OCI-M2 (cell line): Measurements from ENCODE around the gene PAH.

Experiments used
- DNase-seq: peaks from one replicate; lab custom pipeline; 2025; ENCODE audit not compliant: unreplicated experiment; lab: John Stamatoyannopoulos, UW

PAH gene

DNA sequence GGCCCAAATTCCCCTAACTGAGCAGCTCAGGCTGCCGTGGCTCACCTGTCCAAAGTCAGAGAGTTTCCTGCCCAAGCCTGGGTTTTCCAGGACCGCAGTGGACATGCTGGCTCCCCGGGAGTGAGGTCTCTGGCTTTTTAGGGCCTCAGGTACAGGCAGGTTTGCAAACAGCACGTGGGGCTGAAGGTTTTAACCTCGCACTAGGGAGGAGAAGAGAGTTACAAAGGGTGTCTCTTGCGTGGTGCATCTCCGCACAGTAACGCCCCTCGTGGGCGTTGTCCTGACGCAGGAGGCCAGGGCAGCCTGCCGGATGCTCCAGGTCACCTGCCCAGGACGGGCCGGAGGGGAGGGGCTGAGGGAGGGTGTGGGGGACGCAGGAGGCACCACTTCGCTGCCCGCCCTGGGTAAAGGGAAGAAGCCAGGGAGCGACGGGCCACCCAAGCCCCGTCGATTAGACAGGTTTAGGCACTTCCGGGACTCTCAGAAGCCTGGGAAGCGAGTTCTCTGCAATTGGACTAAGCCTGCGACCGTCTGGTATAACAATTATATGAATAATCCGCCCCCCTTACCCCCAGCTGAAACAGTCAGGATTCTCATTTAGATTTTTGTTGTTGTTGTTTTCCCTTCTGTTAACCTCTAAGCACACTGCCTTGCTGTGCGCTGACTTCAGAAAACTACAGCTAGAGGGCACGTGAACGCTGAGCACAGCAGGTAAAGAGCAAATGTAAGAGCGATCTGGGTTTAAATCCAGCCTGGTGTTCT is at the start of gene PAH:
PAH (minus strand) TSS at position 219 of the 762 bp plus-strand sequence; CDS start at position 105, 114 bp downstream.
- DNase-seq, result no peak

DNA sequence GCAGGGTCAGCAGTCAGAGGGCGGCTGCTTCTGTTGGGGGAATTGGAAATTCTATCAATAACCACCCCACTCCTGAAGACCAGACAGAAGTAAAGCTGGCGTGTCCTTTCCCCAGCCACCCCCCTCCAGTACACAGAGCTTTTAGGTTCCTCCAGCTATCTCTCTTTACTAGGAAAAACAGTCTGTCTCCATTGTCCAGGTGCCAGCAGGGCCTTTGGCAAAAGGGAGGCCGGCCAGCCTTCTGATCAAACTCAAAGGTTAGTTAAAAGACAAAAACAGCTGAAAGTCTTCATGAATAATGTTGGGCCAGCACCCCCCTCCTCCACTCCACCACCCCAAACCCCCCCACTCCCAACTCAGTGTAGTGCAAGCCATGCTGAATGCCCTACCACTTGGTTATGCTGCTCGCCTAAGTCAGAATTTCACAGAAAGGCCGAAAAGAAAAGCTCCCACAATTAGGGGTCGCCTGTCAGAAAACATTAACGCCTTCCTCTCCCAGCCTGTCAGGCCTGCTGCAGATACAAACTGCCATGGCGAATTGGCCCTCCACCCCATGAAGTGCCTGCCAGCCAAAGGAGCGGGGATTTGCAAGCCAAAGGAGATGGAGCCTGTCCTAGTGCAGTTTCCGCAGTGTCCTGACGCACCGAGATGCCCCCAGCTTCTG is 49.3 kb upstream of the PAH start:
- no peak for DNase-seq

DNA sequence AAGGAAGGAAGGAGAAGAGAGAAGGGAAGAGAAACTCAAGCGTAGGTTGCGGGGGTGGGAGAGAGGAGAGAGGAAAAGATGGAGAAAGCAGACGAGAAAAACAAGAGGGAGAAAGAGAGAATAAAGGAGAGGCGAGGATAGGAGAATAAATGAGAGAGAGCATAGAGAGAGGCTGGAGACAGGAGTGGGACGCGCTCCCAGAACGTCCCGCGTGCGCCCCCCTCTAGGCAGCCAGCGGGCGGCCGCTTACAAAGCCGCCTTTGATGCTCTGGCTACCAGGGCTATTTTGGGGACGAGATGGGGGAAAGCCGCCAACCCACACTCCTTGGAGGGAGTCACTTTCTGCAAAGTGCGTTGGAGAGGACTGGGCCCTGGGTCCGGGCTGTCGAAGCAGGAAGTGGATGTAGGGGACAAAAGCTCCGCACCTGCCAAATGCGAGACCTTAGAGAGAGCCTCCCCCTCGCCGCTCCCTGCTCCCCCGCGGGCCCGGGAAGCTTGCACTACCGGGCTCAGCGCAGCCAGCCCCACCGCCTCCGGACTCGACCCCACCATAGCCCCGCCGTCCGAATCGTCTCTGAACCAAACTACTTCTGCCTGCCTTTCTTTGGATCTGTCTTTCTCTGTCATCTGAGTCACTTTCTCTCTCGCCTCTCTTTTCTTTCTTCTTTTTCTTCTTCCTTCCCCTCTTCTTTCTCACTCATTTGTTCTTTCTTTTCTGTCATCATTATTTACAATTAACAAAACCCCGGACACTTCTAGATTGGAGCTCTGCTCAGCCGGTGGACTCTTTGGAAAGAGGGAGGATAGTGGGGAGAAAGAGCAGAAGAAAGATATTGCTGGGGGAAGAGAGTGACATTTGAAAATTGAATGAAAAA is 48.5 kb upstream of the PAH start:
- no peak for DNase-seq

DNA sequence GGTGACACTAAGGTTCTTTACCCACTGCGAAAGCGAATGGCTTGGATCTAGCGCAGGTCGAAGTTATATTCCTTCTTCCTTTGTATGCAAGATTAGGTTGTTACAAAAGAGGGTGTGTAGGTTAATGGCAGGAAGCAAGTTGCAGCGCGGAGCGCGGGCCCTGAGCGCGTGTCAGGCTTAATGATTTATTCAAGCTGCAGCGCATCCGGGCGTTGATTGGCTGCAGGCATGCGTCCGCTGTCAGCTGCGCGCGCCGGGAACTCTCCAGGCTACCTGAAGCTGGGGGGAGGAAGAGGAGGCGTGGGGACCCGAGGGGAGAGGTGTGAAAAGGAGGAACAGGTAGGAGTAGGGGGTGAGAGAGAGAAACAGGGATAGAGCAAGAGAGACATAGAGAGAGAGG is 47.8 kb upstream of the PAH start:
- no peak for DNase-seq

DNA sequence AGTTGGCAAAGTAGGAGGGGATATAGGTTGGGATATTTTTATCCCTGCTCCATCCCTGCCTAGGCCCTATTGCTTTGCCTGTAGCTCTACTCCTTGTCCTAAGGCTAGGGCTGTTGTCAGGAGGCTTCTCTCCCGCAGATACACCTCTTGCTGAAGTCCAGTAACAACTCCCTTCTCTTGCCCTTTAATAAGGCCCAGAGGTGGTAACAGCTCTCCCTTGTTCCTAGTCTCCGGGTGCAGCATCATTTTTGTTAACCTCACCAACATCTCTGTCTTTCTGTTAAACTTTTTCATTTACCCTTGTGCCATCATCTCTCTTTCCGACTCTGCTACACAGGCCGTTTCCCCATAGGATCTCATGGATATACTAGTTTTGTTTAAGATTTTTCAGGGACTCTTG is 46.8 kb upstream of the PAH start:
- DNase-seq, result no peak

DNA sequence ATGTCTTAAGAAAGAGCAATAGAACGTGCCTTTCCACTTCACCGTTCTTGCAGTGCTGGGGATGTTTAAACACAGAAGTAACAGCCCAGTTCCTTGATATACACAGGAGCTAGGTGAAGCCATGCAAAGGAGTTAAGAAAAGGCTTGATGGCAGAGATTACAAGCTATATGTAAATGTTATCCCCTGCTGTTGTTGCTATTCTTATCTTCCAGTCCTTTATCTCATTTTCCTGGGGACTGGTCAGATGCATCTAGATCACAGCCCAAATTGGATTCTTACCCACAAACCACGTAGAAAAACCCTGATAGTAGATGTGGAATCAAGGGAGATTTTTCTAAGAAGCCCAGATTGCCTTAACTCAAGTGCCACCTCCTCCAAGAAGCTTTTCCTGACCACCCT is 45.9 kb upstream of the PAH start:
- DNase-seq, result no peak

DNA sequence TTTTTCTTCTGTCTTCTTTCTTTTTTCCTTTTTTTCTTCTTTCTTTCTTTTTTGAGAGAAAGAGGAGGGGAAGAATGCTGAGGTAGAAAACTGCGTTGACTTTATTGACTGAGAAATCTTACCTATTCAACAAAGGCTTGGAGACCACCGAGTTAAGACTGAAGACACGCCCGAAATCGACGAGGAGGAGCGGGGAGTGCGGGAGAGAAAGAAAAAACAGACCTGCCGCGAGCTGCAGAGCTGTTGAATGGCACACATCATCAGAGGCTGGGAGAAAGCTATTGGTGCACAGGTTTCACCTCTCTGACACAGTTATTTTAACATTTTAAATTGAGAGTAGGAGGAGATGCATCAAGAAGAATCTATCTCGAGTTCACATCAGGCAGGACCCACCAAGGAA is 45.5 kb upstream of the PAH start:
- DNase-seq, result no peak

DNA sequence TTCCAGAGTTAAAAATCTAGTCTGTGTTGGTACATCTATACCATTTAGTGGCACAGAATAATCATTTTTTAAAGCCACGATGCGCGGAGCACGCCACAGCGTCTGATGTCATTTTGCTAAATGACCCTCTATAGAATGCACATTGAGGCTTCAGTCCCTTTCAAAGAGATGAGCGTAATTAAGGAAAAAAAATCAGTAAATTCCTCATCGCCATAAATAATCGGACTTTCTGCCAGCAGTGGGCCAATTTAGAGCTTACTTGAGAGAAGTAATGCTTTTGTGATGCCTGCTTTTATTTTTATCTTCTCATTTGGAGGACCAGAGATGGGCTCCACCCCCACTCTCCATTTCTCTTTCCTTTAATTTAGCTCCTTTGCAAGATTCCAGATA is 44.4 kb upstream of the PAH start:
- no peak for DNase-seq

DNA sequence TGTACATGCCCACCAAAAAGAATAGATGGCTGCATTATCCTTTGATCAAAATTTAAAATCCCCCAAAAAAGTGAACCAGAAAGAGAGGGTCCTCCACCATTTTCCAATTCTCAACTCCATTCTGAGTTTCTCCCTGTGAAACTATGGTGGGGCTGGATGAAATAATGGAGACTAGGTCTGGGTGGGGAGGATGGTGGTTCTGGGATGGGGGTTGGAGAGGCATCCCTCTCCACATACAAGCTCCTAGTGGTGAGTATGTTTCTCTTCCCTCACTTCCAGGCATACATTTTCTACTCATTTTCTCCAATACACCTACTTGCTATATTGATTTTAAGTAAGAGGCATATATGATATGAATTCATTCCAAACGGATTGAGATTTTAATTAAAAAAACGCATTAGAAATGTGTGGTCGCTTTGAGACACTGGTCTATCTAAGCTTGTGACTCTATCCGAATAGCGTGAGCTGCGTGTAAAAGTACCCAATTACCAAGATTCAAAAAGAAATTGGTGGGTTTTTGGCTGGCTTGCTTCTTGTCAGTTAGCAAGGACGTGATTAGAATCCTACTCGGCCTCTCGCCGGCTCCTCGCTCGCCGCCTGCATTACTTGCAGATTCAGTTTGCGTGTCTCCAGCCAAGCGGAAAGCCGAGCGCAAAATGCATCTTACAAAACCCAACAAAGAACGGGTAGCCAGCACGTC is 43.9 kb upstream of the PAH start:
- DNase-seq, result no peak

DNA sequence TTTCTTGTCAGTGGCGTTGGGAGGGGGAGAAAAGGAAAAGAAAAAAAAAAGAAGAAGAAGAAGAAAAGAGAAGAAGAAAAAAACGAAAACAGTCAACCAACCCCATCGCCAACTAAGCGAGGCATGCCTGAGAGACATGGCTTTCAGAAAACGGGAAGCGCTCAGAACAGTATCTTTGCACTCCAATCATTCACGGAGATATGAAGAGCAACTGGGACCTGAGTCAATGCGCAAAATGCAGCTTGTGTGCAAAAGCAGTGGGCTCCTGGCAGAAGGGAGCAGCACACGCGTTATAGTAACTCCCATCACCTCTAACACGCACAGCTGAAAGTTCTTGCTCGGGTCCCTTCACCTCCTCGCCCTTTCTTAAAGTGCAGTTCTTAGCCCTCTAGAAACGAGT is 42.3 kb upstream of the PAH start:
- DNase-seq, result no peak

DNA sequence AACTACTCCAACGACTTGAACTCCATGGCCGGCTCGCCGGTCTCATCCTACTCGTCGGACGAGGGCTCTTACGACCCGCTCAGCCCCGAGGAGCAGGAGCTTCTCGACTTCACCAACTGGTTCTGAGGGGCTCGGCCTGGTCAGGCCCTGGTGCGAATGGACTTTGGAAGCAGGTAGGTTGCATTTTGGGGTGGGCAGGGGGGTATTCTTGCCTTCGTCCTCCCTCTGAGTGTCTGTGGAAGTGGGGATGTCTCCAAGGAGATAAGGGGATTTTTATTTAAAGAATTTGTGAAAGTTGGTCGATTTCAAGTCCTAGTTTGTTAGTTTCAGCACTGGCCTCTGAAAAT is 41.8 kb upstream of the PAH start:
- DNase-seq, result no peak

DNA sequence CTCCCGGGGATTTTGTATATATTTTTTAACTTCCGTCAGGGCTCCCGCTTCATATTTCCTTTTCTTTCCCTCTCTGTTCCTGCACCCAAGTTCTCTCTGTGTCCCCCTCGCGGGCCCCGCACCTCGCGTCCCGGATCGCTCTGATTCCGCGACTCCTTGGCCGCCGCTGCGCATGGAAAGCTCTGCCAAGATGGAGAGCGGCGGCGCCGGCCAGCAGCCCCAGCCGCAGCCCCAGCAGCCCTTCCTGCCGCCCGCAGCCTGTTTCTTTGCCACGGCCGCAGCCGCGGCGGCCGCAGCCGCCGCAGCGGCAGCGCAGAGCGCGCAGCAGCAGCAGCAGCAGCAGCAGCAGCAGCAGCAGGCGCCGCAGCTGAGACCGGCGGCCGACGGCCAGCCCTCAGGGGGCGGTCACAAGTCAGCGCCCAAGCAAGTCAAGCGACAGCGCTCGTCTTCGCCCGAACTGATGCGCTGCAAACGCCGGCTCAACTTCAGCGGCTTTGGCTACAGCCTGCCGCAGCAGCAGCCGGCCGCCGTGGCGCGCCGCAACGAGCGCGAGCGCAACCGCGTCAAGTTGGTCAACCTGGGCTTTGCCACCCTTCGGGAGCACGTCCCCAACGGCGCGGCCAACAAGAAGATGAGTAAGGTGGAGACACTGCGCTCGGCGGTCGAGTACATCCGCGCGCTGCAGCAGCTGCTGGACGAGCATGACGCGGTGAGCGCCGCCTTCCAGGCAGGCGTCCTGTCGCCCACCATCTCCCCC is 41.2 kb upstream of the PAH start:
- no peak for DNase-seq

DNA sequence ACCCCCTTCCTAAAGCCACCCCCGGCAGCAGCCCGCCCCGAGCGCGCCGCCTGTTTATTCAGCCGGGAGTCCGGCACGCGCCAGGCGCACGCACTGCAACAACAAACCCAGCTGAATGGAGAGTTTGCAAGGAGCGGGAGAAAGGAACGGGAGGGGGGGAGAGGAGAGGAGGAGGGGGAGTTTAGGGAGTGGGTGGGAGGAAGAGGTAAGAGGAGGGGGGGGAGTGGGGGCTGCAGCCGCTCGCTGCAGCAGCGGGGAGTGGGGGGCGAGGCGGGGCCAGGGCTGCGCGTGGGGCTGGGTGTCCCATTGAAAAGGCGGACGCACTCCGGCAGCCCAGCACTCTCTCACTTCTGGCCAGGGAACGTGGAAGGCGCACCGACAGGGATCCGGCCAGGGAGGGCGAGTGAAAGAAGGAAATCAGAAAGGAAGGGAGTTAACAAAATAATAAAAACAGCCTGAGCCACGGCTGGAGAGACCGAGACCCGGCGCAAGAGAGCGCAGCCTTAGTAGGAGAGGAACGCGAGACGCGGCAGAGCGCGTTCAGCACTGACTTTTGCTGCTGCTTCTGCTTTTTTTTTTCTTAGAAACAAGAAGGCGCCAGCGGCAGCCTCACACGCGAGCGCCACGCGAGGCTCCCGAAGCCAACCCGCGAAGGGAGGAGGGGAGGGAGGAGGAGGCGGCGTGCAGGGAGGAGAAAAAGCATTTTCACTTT is 40.5 kb upstream of the PAH start, which contains the start of gene ASCL1:
ASCL1 (plus strand) TSS at position 336 of the 712 bp plus-strand sequence. CDS start 571 bp downstream, outside the sequence.
- DNase-seq, result no peak

DNA sequence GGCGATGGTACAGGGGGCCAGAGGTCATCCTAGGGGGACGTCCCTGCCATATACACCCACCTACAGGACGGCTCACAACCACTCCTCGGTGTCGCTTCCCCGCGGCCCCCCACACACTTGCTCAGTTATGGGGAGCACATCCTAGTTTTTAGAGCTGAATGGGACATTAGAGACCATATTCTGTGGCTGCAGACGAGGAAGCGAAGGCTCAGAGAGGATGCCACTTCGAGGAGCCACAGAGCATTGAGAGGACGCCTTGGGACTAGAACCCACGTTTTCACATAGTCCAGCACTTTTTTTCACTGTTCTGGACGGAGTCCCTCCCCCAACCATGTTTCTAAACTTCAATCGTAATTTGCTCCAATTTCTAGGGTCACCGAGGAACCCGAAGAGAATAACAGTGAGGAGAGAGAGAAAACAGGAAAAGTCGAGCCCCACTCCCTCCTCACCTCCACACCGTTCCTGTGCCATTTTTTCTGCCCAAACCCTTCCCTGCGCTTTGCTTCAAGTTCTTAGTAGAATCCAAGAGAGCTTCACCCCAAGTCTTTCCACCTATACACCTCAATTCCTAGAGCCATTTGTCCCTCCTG is 39.8 kb upstream of the PAH start:
- no peak for DNase-seq

DNA sequence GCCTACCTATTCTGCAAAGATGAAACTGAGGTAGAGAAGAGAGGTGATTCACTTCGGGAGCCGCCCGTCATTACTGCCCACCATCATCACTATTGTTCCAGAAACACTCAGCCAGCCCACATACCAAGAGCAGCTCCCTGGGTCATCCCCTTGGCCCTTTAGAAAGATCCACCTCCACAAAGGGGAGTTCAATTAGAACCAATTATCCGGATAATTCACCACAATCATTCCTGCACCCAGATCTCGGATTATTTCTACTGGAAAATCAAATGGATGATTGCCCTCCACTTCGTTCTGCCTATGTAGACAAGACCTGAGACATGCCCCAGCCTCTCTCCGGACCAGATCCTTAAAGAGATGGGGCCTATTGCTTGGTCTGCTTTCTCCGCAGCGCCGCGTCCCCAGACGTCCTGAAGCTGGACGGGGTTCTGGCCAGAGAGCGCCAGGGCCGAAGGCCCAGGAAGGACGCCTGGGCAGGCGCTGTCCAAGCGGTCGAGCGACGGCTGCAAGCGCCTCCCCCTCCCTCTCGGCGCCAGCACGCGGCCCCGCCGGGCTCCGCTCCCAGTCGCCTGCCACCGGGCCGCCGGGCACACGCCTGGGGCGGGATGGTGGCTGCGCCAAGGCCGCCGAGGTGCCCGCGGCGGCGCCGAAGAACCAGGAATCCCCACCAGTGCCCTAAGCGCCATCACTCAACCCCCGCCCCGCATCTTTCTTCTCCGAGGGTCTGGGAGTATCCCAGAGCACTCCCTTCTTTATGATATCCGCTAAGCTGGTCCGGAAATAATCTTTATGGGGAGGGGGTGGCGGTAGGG is 39.1 kb upstream of the PAH start:
- no peak for DNase-seq

DNA sequence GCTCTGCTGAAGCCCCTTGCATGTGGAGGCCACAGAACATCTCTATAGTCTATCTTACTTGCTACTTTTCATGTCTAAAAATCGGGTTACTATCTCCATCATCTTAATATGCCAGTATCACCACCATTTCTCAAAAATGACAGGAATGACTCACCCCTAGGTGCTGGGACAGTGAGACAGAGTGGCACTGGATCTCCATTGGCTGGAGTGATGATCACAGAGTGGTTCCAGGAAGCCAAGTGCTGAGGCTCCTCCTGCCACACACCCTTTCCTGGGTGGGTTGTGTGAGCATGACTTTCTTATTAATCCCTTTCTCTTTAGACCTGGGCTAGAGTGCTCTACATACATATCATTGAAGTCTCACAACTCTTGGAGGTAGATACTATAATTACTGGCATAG is 37.1 kb upstream of the PAH start:
- DNase-seq, result no peak

DNA sequence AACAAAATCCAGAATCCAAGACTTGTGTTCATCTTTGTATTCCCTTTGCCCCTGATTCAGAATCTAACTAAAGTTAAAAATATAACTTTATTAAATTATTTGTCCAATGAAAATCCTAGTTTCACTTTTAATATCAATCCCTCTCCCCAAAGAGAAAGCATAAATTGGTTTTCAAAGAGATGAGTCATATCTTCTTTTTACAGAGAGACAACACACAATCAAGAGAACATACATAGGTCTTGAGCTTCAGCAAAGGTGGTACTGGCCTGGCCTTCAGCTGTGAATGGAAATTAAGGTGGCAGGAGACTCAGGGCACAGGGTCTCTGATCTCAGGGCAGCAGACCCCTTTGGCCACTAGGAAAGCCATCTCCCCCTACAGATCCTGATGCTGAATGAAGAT is 36.2 kb upstream of the PAH start:
- no peak for DNase-seq

DNA sequence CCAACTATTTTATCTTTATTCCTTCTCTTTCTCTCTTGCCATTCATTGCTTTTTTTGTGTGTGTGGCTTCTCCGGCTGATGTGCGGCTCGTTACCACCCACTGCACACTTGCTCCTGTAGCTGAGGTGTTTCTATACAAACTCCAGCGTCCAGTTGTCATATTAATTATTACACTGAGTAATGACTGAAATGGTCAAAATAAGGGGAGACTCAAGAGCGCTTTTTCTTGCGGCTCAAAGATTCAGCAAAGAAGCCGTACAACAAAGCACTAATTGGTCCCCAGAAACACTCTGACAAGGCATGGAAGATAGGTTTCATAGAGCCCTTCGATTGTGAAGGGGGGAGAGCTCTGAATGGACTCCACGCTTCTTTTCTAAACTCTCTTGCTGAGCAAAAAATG is 34.8 kb upstream of the PAH start:
- DNase-seq, result no peak
